Measurements from ENCODE around the gene JDP2.

JDP2 gene

GRCh38 chr14:75476274-75476995 lies 48.6 kb downstream of the JDP2 start:
- H3K4me3 ChIP-seq (ENCODE audit: low read length): no peak overlapping the region
- no peak overlapping the region for H3K9ac ChIP-seq (ENCODE audit: low read depth, low read length)
- no peak overlapping the region for H3K4me2 ChIP-seq (ENCODE audit: low read length)
- H3K36me3 ChIP-seq (ENCODE audit: insufficient read depth, low read length): peaks cover 27% of the 10 kb centered on the region
- H3K4me1 ChIP-seq (ENCODE audit: control insufficient read depth, insufficient read depth, low read length): no peaks in the 10 kb centered on the region
- peaks cover 4% of the 10 kb centered on the region for H3K27me3 ChIP-seq (ENCODE audit: control insufficient read depth, insufficient read depth, low read length)
- H3K9me3 ChIP-seq (replicated peaks; ENCODE audit: low read length): no peaks in the 10 kb centered on the region

GRCh38 chr14:75477881-75478280 lies 50.1 kb downstream of the JDP2 start:
- Histone ChIP-seq H3K4me3 (ENCODE audit: low read length) (no peak overlapping the region), H3K9ac (ENCODE audit: low read depth, low read length) (no peak overlapping the region), H3K36me3 (ENCODE audit: insufficient read depth, low read length) (peaks cover 13% of the 10 kb centered on the region), H3K9me3 (replicated peaks; ENCODE audit: low read length) (no peaks in the 10 kb centered on the region), H3K4me1 (ENCODE audit: control insufficient read depth, insufficient read depth, low read length) (no peaks in the 10 kb centered on the region), H3K27me3 (ENCODE audit: control insufficient read depth, insufficient read depth, low read length) (peaks cover 4% of the 10 kb centered on the region), H3K4me2 (ENCODE audit: low read length) (no peak overlapping the region)

- Histone ChIP-seq H3K4me1 (ENCODE audit: control insufficient read depth, insufficient read depth, low read length) (no peaks in the 10 kb centered on the region), H3K4me2 (ENCODE audit: low read length) (no peak overlapping the region), H3K9ac (ENCODE audit: low read depth, low read length) (no peak overlapping the region), H3K9me3 (replicated peaks; ENCODE audit: low read length) (no peaks in the 10 kb centered on the region), H3K4me3 (ENCODE audit: low read length) (no peak overlapping the region), H3K36me3 (ENCODE audit: insufficient read depth, low read length) (peaks cover 13% of the 10 kb centered on the region), H3K27me3 (ENCODE audit: control insufficient read depth, insufficient read depth, low read length) (peaks cover 4% of the 10 kb centered on the region)
These were observed 52.2 kb downstream of the JDP2 start for GRCh38 chr14:75479770-75480600.

- Histone ChIP-seq H3K36me3 (ENCODE audit: insufficient read depth, low read length) (no peaks in the 10 kb centered on the region), H3K4me2 (ENCODE audit: low read length) (no peak overlapping the region), H3K4me3 (ENCODE audit: low read length) (no peak overlapping the region), H3K9me3 (replicated peaks; ENCODE audit: low read length) (no peaks in the 10 kb centered on the region), H3K9ac (ENCODE audit: low read depth, low read length) (no peak overlapping the region), H3K27me3 (ENCODE audit: control insufficient read depth, insufficient read depth, low read length) (peaks cover 8% of the 10 kb centered on the region), H3K4me1 (ENCODE audit: control insufficient read depth, insufficient read depth, low read length) (no peaks in the 10 kb centered on the region)
These were observed 54.5 kb downstream of the JDP2 start for GRCh38 chr14:75482366-75482765.

- Histone ChIP-seq H3K36me3 (ENCODE audit: insufficient read depth, low read length) (no peaks in the 10 kb centered on the region), H3K9ac (ENCODE audit: low read depth, low read length) (no peak overlapping the region), H3K4me2 (ENCODE audit: low read length) (no peak overlapping the region), H3K27me3 (ENCODE audit: control insufficient read depth, insufficient read depth, low read length) (peaks cover 8% of the 10 kb centered on the region), H3K9me3 (replicated peaks; ENCODE audit: low read length) (no peaks in the 10 kb centered on the region), H3K4me1 (ENCODE audit: control insufficient read depth, insufficient read depth, low read length) (no peaks in the 10 kb centered on the region), H3K4me3 (ENCODE audit: low read length) (no peak overlapping the region)
These were observed 57.0 kb downstream of the JDP2 start for GRCh38 chr14:75484711-75485429.

- H3K27me3 ChIP-seq (ENCODE audit: control insufficient read depth, insufficient read depth, low read length): peaks cover 5% of the 10 kb centered on the region
- H3K9me3 ChIP-seq (replicated peaks; ENCODE audit: low read length): no peaks in the 10 kb centered on the region
- no peak overlapping the region for H3K4me3 ChIP-seq (ENCODE audit: low read length)
- H3K9ac ChIP-seq (ENCODE audit: low read depth, low read length): no peak overlapping the region
- no peaks in the 10 kb centered on the region for H3K36me3 ChIP-seq (ENCODE audit: insufficient read depth, low read length)
- H3K4me1 ChIP-seq (ENCODE audit: control insufficient read depth, insufficient read depth, low read length): no peaks in the 10 kb centered on the region
- H3K4me2 ChIP-seq (ENCODE audit: low read length): no peak overlapping the region
These were observed 58.5 kb downstream of the JDP2 start for GRCh38 chr14:75486318-75486717.

- H3K4me1 ChIP-seq (ENCODE audit: control insufficient read depth, insufficient read depth, low read length): no peaks in the 10 kb centered on the region
- peaks cover 5% of the 10 kb centered on the region for H3K27me3 ChIP-seq (ENCODE audit: control insufficient read depth, insufficient read depth, low read length)
- H3K4me3 ChIP-seq (ENCODE audit: low read length): no peak overlapping the region
- no peaks in the 10 kb centered on the region for H3K36me3 ChIP-seq (ENCODE audit: insufficient read depth, low read length)
- H3K9me3 ChIP-seq (replicated peaks; ENCODE audit: low read length): no peaks in the 10 kb centered on the region
- H3K9ac ChIP-seq (ENCODE audit: low read depth, low read length): no peak overlapping the region
- H3K4me2 ChIP-seq (ENCODE audit: low read length): no peak overlapping the region
These were observed 59.4 kb downstream of the JDP2 start for GRCh38 chr14:75487155-75487671.

GRCh38 chr14:75489480-75489837 lies 61.6 kb downstream of the JDP2 start:
- Histone ChIP-seq H3K4me3 (ENCODE audit: low read length) (no peak overlapping the region), H3K36me3 (ENCODE audit: insufficient read depth, low read length) (no peaks in the 10 kb centered on the region), H3K4me2 (ENCODE audit: low read length) (no peak overlapping the region), H3K9ac (ENCODE audit: low read depth, low read length) (no peak overlapping the region), H3K9me3 (replicated peaks; ENCODE audit: low read length) (no peaks in the 10 kb centered on the region), H3K4me1 (ENCODE audit: control insufficient read depth, insufficient read depth, low read length) (no peaks in the 10 kb centered on the region), H3K27me3 (ENCODE audit: control insufficient read depth, insufficient read depth, low read length) (peaks cover 5% of the 10 kb centered on the region)

- Histone ChIP-seq H3K9ac (ENCODE audit: low read depth, low read length) (no peak overlapping the region), H3K36me3 (ENCODE audit: insufficient read depth, low read length) (no peaks in the 10 kb centered on the region), H3K27me3 (ENCODE audit: control insufficient read depth, insufficient read depth, low read length) (peaks cover 5% of the 10 kb centered on the region), H3K4me1 (ENCODE audit: control insufficient read depth, insufficient read depth, low read length) (no peaks in the 10 kb centered on the region), H3K9me3 (replicated peaks; ENCODE audit: low read length) (no peaks in the 10 kb centered on the region), H3K4me2 (ENCODE audit: low read length) (no peak overlapping the region), H3K4me3 (ENCODE audit: low read length) (no peak overlapping the region)
These were observed 63.7 kb downstream of the JDP2 start for GRCh38 chr14:75491376-75491978.

- H3K9ac ChIP-seq (ENCODE audit: low read depth, low read length): no peak overlapping the region
- H3K27me3 ChIP-seq (ENCODE audit: control insufficient read depth, insufficient read depth, low read length): no peaks in the 10 kb centered on the region
- no peaks in the 10 kb centered on the region for H3K4me1 ChIP-seq (ENCODE audit: control insufficient read depth, insufficient read depth, low read length)
These were observed 65.2 kb downstream of the JDP2 start for GRCh38 chr14:75492832-75493591.

More at GRCh38 chr14:75492832-75493591, 65.2 kb downstream of the JDP2 start:
- Histone ChIP-seq H3K4me3 (ENCODE audit: low read length) (no peak overlapping the region), H3K36me3 (ENCODE audit: insufficient read depth, low read length) (no peaks in the 10 kb centered on the region), H3K4me2 (ENCODE audit: low read length) (no peak overlapping the region), H3K9me3 (replicated peaks; ENCODE audit: low read length) (no peaks in the 10 kb centered on the region)
